ENCODE data around the gene CABP7.

CABP7 gene

DNA sequence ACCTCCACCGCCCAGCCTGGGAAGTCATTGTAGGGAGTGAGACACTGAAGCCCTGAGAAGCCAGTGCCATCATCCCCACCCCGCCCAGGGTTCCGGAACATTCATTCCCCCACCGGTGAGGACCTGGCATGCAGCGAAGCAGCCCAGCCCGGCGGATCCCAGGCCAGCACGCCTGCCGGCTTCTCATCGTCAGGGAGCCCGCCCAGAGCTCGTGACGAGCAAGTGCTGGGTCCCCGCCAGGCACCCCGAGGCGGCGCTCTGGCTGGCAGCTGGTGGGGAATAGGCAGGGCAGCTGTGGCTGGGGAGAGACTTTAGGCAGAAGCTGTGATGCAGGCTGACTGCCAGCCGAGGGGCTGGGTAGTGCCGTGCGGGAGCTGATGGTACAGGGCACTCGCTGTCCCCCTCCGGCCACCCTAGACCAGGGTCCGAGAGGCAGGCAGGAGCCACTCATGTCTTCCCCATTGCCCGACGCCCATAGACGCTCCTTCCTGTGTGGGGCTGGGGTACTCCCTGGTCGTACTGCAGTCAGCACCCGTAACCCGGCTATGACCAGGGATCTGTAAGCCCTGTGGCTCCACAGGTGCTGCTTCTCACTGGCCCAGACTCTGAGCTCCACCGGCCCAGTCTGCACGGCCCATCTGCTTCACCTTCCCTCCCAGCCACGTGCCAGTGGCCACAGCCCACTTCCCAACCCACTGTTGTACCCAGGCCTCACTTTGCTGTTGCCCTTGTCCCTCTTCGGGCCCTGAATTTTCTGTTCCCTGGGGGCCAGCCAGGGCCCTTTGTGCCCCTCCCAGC is 24.5 kb upstream of the CABP7 start:
- no peak for TF ChIP-seq CTCF (IDR thresholded peaks at IDR 0.05)

DNA sequence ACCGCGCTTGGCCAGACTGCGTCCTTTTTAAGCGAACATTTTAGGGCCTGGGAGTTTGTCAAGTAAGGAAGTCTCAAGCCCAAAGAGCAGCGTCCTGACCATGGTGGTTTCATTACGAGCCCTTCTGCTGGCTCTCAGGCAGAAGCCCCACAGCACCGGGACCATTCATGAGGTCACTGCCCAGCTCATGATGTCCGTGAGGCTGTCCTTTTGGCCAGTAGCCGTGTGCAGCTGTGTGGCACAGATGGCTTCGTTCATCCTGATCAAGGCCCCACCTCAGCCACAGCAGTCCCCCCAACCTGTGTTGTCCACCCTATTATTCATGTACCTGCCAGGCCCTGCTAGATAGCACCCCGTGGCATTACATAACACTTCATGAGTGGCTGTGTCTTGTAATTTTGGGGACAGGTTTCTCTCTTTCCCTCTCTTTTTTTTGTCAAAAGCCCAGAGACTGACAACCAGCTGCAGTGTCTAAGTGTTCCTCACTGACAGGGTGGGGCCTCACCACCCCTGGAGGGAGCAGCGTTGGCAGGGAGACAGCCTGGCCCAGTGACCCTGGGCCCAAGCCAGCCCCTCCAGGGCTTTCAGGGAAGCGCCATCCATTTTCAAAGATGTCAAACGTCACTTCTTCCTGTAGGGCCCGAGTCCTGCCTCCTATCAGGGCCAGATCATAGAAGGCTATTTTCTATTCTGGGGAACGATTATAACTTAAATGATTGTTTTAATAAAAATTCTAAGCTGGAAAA is 21.8 kb upstream of the CABP7 start:
- no peak for TF ChIP-seq CTCF (IDR thresholded peaks at IDR 0.05)

DNA sequence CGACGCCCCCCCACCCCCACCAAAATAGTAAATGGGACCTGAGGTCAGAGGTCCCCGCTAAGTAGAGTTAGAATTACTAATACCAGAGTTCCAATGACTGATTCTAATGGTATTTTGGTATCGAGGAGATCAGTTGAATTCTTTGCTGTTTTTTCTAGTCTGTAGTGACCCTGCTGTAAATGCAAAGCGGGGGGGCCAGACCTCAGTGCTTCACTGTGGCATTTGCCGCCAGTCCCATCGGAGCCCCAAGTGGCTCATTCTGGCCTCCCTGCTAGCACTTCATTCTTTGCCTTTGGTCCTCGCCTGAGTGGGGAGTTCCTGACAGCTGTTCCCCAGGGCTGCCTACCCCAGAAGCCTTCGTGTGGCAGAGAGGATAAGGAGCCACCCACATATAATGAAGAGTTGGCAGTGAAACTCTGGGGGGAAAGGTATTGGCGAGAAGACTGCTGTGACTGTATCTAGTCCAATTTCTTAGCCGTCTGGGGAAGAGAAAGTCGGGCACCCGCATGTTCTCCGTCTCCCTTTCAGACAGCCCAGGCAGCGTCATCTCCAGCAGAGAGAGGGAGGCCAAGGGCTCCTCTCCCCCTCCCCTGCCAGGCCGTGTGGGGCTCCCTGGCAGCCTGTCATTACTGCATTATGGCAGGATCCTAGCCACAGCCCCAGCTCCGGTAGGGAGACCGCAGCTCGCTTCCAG is 19.4 kb upstream of the CABP7 start:
- no peak for TF ChIP-seq CTCF (IDR thresholded peaks at IDR 0.05)

GRCh38 chr22:29700900-29701154 is 19.0 kb upstream of the CABP7 start:
- no peak for TF ChIP-seq CTCF (IDR thresholded peaks at IDR 0.05)

DNA sequence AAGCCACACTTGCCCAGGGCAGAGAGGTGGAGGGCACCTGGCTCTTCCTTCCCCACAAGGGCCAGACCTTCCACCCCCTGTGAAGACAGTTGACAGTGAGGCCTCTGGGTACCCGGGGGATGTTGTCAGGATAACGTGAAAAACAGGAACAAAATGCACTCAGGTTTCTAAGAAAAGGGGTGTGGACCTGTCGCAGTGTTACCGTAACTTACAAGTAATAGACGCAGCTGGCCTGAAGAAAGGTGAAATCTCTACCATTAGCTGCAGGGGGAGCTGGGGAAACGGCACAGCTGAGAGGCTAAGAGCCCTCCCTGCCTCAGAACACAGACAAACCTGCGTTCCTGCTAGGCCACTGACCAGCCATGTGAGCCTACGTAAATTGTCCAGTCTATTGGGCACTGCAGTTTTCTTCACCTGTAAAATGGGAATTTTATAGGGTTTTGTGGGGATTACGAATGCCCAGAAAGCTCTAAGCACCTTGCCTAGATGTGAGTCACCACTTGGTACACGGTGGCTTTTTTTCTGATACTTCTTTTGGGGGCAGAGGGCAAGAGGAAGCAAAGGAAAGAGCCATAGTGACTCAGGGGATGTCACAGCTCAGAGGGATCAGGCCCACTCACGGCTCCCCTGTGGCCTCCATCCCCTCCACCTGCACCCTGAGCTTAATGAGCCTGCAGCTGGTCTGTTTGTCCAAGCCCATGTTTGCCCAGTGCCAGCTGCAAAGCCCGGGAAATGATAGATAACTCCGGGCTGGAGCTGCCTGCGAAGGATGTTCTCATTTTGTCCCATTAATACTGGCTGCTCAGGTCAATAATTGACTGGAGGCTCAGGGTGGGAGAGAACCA is 18.4 kb upstream of the CABP7 start:
- TF ChIP-seq CTCF (IDR thresholded peaks at IDR 0.05) = peak; percentile 20; the same call in 1 of the 2 replicates

GRCh38 chr22:29702000-29702930 is 17.5 kb upstream of the CABP7 start:
- TF ChIP-seq CTCF (IDR thresholded peaks at IDR 0.05) = peak; percentile 30; the same call in 1 of the 2 replicates
